Stimulated activated CD4-positive, alpha-beta T cell treated with anti-CD3 and anti-CD28 coated beads, Interleukin-2, amount 100 ng/mL, for 24 hours (primary cell): ENCODE data around the gene RAB27A.
"Not testable (repeated sequence)": the region's sequence is repeated elsewhere in the genome, so short reads cannot be mapped to it uniquely, and the experiment has no call there.

Experiments
- DNase-seq, 2 donors: peaks; one replicate each; pipeline ENCODE4 v3.0.0-alpha.2; 2020

Gene RAB27A

GRCh38 chr15:55249885-55250284, 39.7 kb downstream of the RAB27A start:
- not testable (repeated sequence) for DNase-seq

GRCh38 chr15:55248895-55249294, 40.7 kb downstream of the RAB27A start:
- no peak for DNase-seq

- DNase-seq = no peak
These were observed 41.7 kb downstream of the RAB27A start for GRCh38 chr15:55247766-55248427.

GRCh38 chr15:55247311-55247710, 42.3 kb downstream of the RAB27A start:
- DNase-seq = no peak

- no peak for DNase-seq
These were observed 43.0 kb downstream of the RAB27A start for GRCh38 chr15:55246567-55246966.

GRCh38 chr15:55245059-55245458, 44.6 kb downstream of the RAB27A start:
- no peak for DNase-seq

- DNase-seq = no peak
These were observed 47.7 kb downstream of the RAB27A start for GRCh38 chr15:55241891-55242290.

- DNase-seq = no peak
These were observed 48.4 kb downstream of the RAB27A start for GRCh38 chr15:55241186-55241585.

- DNase-seq = no peak
These were observed 49.4 kb downstream of the RAB27A start for GRCh38 chr15:55240125-55240760.

GRCh38 chr15:55239440-55240124, 50.0 kb downstream of the RAB27A start:
- DNase-seq = no peak

- no peak for DNase-seq
These were observed 50.7 kb downstream of the RAB27A start for GRCh38 chr15:55238877-55239276.

GRCh38 chr15:55237219-55238130, 52.1 kb downstream of the RAB27A start:
- no peak for DNase-seq

GRCh38 chr15:55235546-55236036, 54.0 kb downstream of the RAB27A start:
- DNase-seq = no peak

- no peak for DNase-seq
These were observed 54.9 kb downstream of the RAB27A start for GRCh38 chr15:55234800-55235104.

- no peak for DNase-seq
These were observed 55.4 kb downstream of the RAB27A start for GRCh38 chr15:55234104-55234799.

- DNase-seq = no peak
These were observed 58.2 kb downstream of the RAB27A start for GRCh38 chr15:55231455-55231854.

- DNase-seq = no peak
These were observed 58.7 kb downstream of the RAB27A start for GRCh38 chr15:55230953-55231352.

GRCh38 chr15:55230051-55230670, 59.5 kb downstream of the RAB27A start:
- no peak for DNase-seq

GRCh38 chr15:55226127-55226526, 63.5 kb downstream of the RAB27A start:
- DNase-seq = no peak

- no peak for DNase-seq
These were observed 64.7 kb downstream of the RAB27A start for GRCh38 chr15:55224892-55225291.

- DNase-seq = no peak
These were observed 67.0 kb downstream of the RAB27A start for GRCh38 chr15:55222588-55222987.
